ENCODE results near the gene PPM1D.

- TF ChIP-seq, protein P1, sequence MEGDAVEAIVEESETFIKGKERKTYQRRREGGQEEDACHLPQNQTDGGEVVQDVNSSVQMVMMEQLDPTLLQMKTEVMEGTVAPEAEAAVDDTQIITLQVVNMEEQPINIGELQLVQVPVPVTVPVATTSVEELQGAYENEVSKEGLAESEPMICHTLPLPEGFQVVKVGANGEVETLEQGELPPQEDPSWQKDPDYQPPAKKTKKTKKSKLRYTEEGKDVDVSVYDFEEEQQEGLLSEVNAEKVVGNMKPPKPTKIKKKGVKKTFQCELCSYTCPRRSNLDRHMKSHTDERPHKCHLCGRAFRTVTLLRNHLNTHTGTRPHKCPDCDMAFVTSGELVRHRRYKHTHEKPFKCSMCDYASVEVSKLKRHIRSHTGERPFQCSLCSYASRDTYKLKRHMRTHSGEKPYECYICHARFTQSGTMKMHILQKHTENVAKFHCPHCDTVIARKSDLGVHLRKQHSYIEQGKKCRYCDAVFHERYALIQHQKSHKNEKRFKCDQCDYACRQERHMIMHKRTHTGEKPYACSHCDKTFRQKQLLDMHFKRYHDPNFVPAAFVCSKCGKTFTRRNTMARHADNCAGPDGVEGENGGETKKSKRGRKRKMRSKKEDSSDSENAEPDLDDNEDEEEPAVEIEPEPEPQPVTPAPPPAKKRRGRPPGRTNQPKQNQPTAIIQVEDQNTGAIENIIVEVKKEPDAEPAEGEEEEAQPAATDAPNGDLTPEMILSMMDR (IDR thresholded peaks at IDR 0.05): no peak
- TF ChIP-seq POLR2A (IDR thresholded peaks at IDR 0.05) (no peak), POLR2AphosphoS5 (IDR thresholded peaks at IDR 0.05) (no peak), EP300 (IDR thresholded peaks at IDR 0.05) (no peak)
These were observed 42.2 kb upstream of the PPM1D start for GRCh38 chr17:60557805-60558204.
